ENCODE results near the gene GRAMD4. TPM values are rescaled to one million over a fixed set of nuclear protein-coding genes. Genes with fewer than 3 reads are reported as not detected.

The GRAMD4 gene
- 100 to 1,000 TPM; 178 to 213 TPM for total RNA-seq
- long read RNA-seq, partial matches to known transcripts: 75 of 111 reads
- long read RNA-seq, other reads (novel, unspliced or antisense): 33 of 111 reads

- DNase-seq (no peak), ATAC-seq (no peak)
- intact Hi-C loops (cut with DNase I, micrococcal nuclease): no loop called here
Measured at GRCh38 chr22:46619830-46620501, at the start of gene GRAMD4. TSS of gene GRAMD4 (plus strand) at chr22:46620386. CDS start at chr22:46626800, 6,414 bp downstream.

- DNase-seq (no peak), ATAC-seq (no peak)
- intact Hi-C loops (cut with DNase I, micrococcal nuclease): no loop called here
Measured at GRCh38 chr22:46571642-46572250, 48.4 kb upstream of the GRAMD4 start.

- intact Hi-C loops (cut with DNase I, micrococcal nuclease): no loop called here
- DNase-seq (no peak), ATAC-seq (no peak)
Measured at GRCh38 chr22:46572911-46573780, 47.0 kb upstream of the GRAMD4 start.

- ATAC-seq: no peak
- intact Hi-C loops (cut with DNase I, micrococcal nuclease): no loop called here
- DNase-seq: no peak
Measured at GRCh38 chr22:46573781-46574437, 46.3 kb upstream of the GRAMD4 start.

- intact Hi-C loops (cut with DNase I, micrococcal nuclease): no loop called here
- ATAC-seq (no peak), DNase-seq (no peak)
Measured at GRCh38 chr22:46574438-46574992, 45.7 kb upstream of the GRAMD4 start.

GRCh38 chr22:46574993-46575910 lies 44.9 kb upstream of the GRAMD4 start:
- DNase-seq (peak; percentile 50 to 75), ATAC-seq (peak; percentile 45)
- intact Hi-C loops (cut with DNase I, micrococcal nuclease): no loop called here

GRCh38 chr22:46575911-46576555 lies 44.2 kb upstream of the GRAMD4 start:
- peak; percentile 49 for ATAC-seq
- intact Hi-C loops (cut with DNase I, micrococcal nuclease): no loop called here
- DNase-seq: peak; percentile 66 to 75

GRCh38 chr22:46576556-46577367 lies 43.4 kb upstream of the GRAMD4 start:
- DNase-seq (peak in 1 of 2 donors; percentile 77), ATAC-seq (peak; percentile 13)
- intact Hi-C loops (cut with DNase I, micrococcal nuclease): no loop called here

GRCh38 chr22:46577368-46578249 lies 42.6 kb upstream of the GRAMD4 start:
- peak in 1 of 2 donors; percentile 47 for DNase-seq
- no peak for ATAC-seq

GRCh38 chr22:46578251-46578823 lies 41.8 kb upstream of the GRAMD4 start:
- ATAC-seq: no peak
- intact Hi-C loops (cut with DNase I, micrococcal nuclease): no loop called here
- DNase-seq: peak in 1 of 2 donors; percentile 44

More at GRCh38 chr22:46577368-46578249, 42.6 kb upstream of the GRAMD4 start:
- intact Hi-C loops (cut with DNase I, micrococcal nuclease): no loop called here

- DNase-seq (peak in 1 of 2 donors; percentile 61), ATAC-seq (peak; percentile 18)
- intact Hi-C loops (cut with DNase I, micrococcal nuclease): no loop called here
Measured at GRCh38 chr22:46578824-46579561, 41.2 kb upstream of the GRAMD4 start.

- intact Hi-C loops (cut with DNase I, micrococcal nuclease): no loop called here
- ATAC-seq (no peak), DNase-seq (peak in 1 of 2 donors; percentile 31)
Measured at GRCh38 chr22:46579751-46580449, 40.3 kb upstream of the GRAMD4 start.

- intact Hi-C loops (cut with DNase I, micrococcal nuclease): no loop called here
- DNase-seq (peak; percentile 25 to 26), ATAC-seq (no peak)
Measured at GRCh38 chr22:46580940-46581537, 39.1 kb upstream of the GRAMD4 start.

All from left colon (tissue), 2 donors.